Measurements from ENCODE around the gene ZNF681.
"Not testable (repeated sequence)": the region's sequence is repeated elsewhere in the genome, so short reads cannot be mapped to it uniquely, and the experiment has no call there.

Gene ZNF681

GRCh38 chr19:23789246-23789645, 30.6 kb upstream of the ZNF681 start:
- Histone ChIP-seq H3K27ac (ENCODE audit: low read depth, low read length) (no peak overlapping the region), H3K9ac (ENCODE audit: low read depth in 1 of 2, low read length in 2 of 2) (no peak overlapping the region), H3K27me3 (ENCODE audit: control insufficient read depth in 1 of 2, insufficient read depth in 2 of 2, low read length in 2 of 2) (no peaks in the 10 kb centered on the region), H3K4me1 (ENCODE audit: control insufficient read depth in 1 of 2, insufficient read depth in 2 of 2, low read length in 2 of 2) (no peaks in the 10 kb centered on the region), H3K36me3 (ENCODE audit: control insufficient read depth in 1 of 2, insufficient read depth in 2 of 2, low read length in 2 of 2) (no peaks in the 10 kb centered on the region), H3K9me3 (ENCODE audit: control insufficient read depth in 1 of 2, low read length in 2 of 2) (peaks cover 4 to 8% of the 10 kb centered on the region in 2 donors), H3K4me3 (ENCODE audit: low read depth in 1 of 2, low read length in 2 of 2) (no peak overlapping the region)

- no peak overlapping the region for H3K4me3 ChIP-seq (ENCODE audit: low read depth in 1 of 2, low read length in 2 of 2)
- H3K27ac ChIP-seq (ENCODE audit: low read depth, low read length): no peak overlapping the region
- no peaks in the 10 kb centered on the region for H3K4me1 ChIP-seq (ENCODE audit: control insufficient read depth in 1 of 2, insufficient read depth in 2 of 2, low read length in 2 of 2)
- H3K9ac ChIP-seq (ENCODE audit: low read depth in 1 of 2, low read length in 2 of 2): no peak overlapping the region
- peaks cover 4 to 8% of the 10 kb centered on the region in 2 donors for H3K9me3 ChIP-seq (ENCODE audit: control insufficient read depth in 1 of 2, low read length in 2 of 2)
- peaks cover 0 to 5% of the 10 kb centered on the region in 2 donors for H3K36me3 ChIP-seq (ENCODE audit: control insufficient read depth in 1 of 2, insufficient read depth in 2 of 2, low read length in 2 of 2)
- H3K27me3 ChIP-seq (ENCODE audit: control insufficient read depth in 1 of 2, insufficient read depth in 2 of 2, low read length in 2 of 2): no peaks in the 10 kb centered on the region
Measured at GRCh38 chr19:23788411-23788810, 29.7 kb upstream of the ZNF681 start.

- Histone ChIP-seq H3K36me3 (ENCODE audit: control insufficient read depth in 1 of 2, insufficient read depth in 2 of 2, low read length in 2 of 2) (peaks cover 0 to 9% of the 10 kb centered on the region in 2 donors), H3K27ac (ENCODE audit: low read depth, low read length) (no peak overlapping the region), H3K9ac (ENCODE audit: low read depth in 1 of 2, low read length in 2 of 2) (no peak overlapping the region), H3K27me3 (ENCODE audit: control insufficient read depth in 1 of 2, insufficient read depth in 2 of 2, low read length in 2 of 2) (no peaks in the 10 kb centered on the region), H3K4me3 (ENCODE audit: low read depth in 1 of 2, low read length in 2 of 2) (no peak overlapping the region), H3K4me1 (ENCODE audit: control insufficient read depth in 1 of 2, insufficient read depth in 2 of 2, low read length in 2 of 2) (no peaks in the 10 kb centered on the region), H3K9me3 (ENCODE audit: control insufficient read depth in 1 of 2, low read length in 2 of 2) (peaks cover 4 to 15% of the 10 kb centered on the region in 2 donors)
Measured at GRCh38 chr19:23787106-23787505, 28.4 kb upstream of the ZNF681 start.

DNA sequence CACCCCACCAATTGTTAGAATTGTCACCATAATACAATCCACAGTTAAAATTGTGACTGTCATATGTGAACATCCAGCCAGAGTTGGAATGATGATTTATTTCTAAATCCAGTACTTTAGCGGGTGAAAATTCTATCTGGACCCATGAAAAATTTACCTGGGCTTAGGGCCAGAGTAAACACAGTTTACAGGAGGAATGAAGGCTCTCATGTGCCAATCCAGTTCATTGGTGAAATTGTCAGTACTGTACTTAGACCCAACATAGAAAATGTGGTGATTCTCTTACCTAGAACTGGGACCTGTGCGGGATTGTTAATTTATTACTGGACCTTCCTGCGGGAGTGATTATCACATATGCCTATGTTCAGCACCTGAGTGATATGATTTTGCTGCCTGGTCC, 27.3 kb upstream of the ZNF681 start:
- H3K36me3 ChIP-seq (ENCODE audit: control insufficient read depth in 1 of 2, insufficient read depth in 2 of 2, low read length in 2 of 2): peaks cover 0 to 11% of the 10 kb centered on the region in 2 donors
- no peak overlapping the region for H3K4me3 ChIP-seq (ENCODE audit: low read depth in 1 of 2, low read length in 2 of 2)
- peaks cover 9 to 20% of the 10 kb centered on the region in 2 donors for H3K9me3 ChIP-seq (ENCODE audit: control insufficient read depth in 1 of 2, low read length in 2 of 2)
- no peak overlapping the region for H3K9ac ChIP-seq (ENCODE audit: low read depth in 1 of 2, low read length in 2 of 2)
- no peak overlapping the region for H3K27ac ChIP-seq (ENCODE audit: low read depth, low read length)
- H3K27me3 ChIP-seq (ENCODE audit: control insufficient read depth in 1 of 2, insufficient read depth in 2 of 2, low read length in 2 of 2): no peaks in the 10 kb centered on the region
- no peaks in the 10 kb centered on the region for H3K4me1 ChIP-seq (ENCODE audit: control insufficient read depth in 1 of 2, insufficient read depth in 2 of 2, low read length in 2 of 2)

GRCh38 chr19:23784274-23784673, 25.6 kb upstream of the ZNF681 start:
- no peaks in the 10 kb centered on the region for H3K4me1 ChIP-seq (ENCODE audit: control insufficient read depth in 1 of 2, insufficient read depth in 2 of 2, low read length in 2 of 2)
- no peaks in the 10 kb centered on the region for H3K27me3 ChIP-seq (ENCODE audit: control insufficient read depth in 1 of 2, insufficient read depth in 2 of 2, low read length in 2 of 2)
- H3K4me3 ChIP-seq (ENCODE audit: low read depth in 1 of 2, low read length in 2 of 2): no peak overlapping the region
- H3K36me3 ChIP-seq (ENCODE audit: control insufficient read depth in 1 of 2, insufficient read depth in 2 of 2, low read length in 2 of 2): peaks cover 3 to 18% of the 10 kb centered on the region in 2 donors
- H3K9ac ChIP-seq (ENCODE audit: low read depth in 1 of 2, low read length in 2 of 2): no peak overlapping the region
- no peak overlapping the region for H3K27ac ChIP-seq (ENCODE audit: low read depth, low read length)
- peaks cover 11 to 19% of the 10 kb centered on the region in 2 donors for H3K9me3 ChIP-seq (ENCODE audit: control insufficient read depth in 1 of 2, low read length in 2 of 2)

- H3K4me1 ChIP-seq (ENCODE audit: control insufficient read depth in 1 of 2, insufficient read depth in 2 of 2, low read length in 2 of 2): no peaks in the 10 kb centered on the region
- H3K36me3 ChIP-seq (ENCODE audit: control insufficient read depth in 1 of 2, insufficient read depth in 2 of 2, low read length in 2 of 2): peaks cover 3 to 18% of the 10 kb centered on the region in 2 donors
- H3K9ac ChIP-seq (ENCODE audit: low read depth in 1 of 2, low read length in 2 of 2): no peak overlapping the region
- H3K4me3 ChIP-seq (ENCODE audit: low read depth in 1 of 2, low read length in 2 of 2): no peak overlapping the region
- peaks cover 11 to 19% of the 10 kb centered on the region in 2 donors for H3K9me3 ChIP-seq (ENCODE audit: control insufficient read depth in 1 of 2, low read length in 2 of 2)
- no peak overlapping the region for H3K27ac ChIP-seq (ENCODE audit: low read depth, low read length)
- H3K27me3 ChIP-seq (ENCODE audit: control insufficient read depth in 1 of 2, insufficient read depth in 2 of 2, low read length in 2 of 2): no peaks in the 10 kb centered on the region
Measured at GRCh38 chr19:23783636-23784035, 24.9 kb upstream of the ZNF681 start.

- no peaks in the 10 kb centered on the region for H3K27me3 ChIP-seq (ENCODE audit: control insufficient read depth in 1 of 2, insufficient read depth in 2 of 2, low read length in 2 of 2)
- H3K9me3 ChIP-seq (ENCODE audit: control insufficient read depth in 1 of 2, low read length in 2 of 2): peaks cover 17 to 19% of the 10 kb centered on the region in 2 donors
- H3K4me1 ChIP-seq (ENCODE audit: control insufficient read depth in 1 of 2, insufficient read depth in 2 of 2, low read length in 2 of 2): no peaks in the 10 kb centered on the region
- no peak overlapping the region for H3K9ac ChIP-seq (ENCODE audit: low read depth in 1 of 2, low read length in 2 of 2)
- no peak overlapping the region for H3K27ac ChIP-seq (ENCODE audit: low read depth, low read length)
- no peak overlapping the region for H3K4me3 ChIP-seq (ENCODE audit: low read depth in 1 of 2, low read length in 2 of 2)
- H3K36me3 ChIP-seq (ENCODE audit: control insufficient read depth in 1 of 2, insufficient read depth in 2 of 2, low read length in 2 of 2): peaks cover 8 to 29% of the 10 kb centered on the region in 2 donors
Measured at GRCh38 chr19:23779645-23780044, 21.0 kb upstream of the ZNF681 start.

DNA sequence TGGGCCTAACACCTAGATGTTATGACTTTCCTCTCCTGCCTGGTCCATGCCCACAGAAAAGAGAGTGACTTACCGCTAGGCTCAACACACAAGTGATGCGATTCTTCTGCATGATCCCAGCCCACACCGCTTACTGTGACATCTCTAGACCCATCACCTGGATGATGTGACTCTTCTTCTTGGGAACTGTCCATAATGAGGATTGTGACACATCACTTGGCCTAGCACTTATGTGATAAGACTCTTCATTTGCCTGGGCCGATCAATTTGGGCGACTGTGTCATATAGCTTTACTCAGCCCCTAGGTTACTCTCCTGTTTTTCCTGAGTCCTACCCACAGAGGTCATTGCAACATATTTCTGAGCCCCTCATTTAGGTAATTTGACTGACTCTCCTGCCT, 19.9 kb upstream of the ZNF681 start:
- no peak overlapping the region for H3K4me3 ChIP-seq (ENCODE audit: low read depth in 1 of 2, low read length in 2 of 2)
- peaks cover 8 to 34% of the 10 kb centered on the region in 2 donors for H3K36me3 ChIP-seq (ENCODE audit: control insufficient read depth in 1 of 2, insufficient read depth in 2 of 2, low read length in 2 of 2)
- H3K27me3 ChIP-seq (ENCODE audit: control insufficient read depth in 1 of 2, insufficient read depth in 2 of 2, low read length in 2 of 2): no peaks in the 10 kb centered on the region
- peaks cover 17 to 19% of the 10 kb centered on the region in 2 donors for H3K9me3 ChIP-seq (ENCODE audit: control insufficient read depth in 1 of 2, low read length in 2 of 2)
- H3K9ac ChIP-seq (ENCODE audit: low read depth in 1 of 2, low read length in 2 of 2): no peak overlapping the region
- H3K27ac ChIP-seq (ENCODE audit: low read depth, low read length): no peak overlapping the region
- H3K4me1 ChIP-seq (ENCODE audit: control insufficient read depth in 1 of 2, insufficient read depth in 2 of 2, low read length in 2 of 2): no peaks in the 10 kb centered on the region

- not testable (repeated sequence) for H3K4me3 ChIP-seq (ENCODE audit: low read depth in 1 of 2, low read length in 2 of 2); H3K27me3 ChIP-seq (ENCODE audit: control insufficient read depth in 1 of 2, insufficient read depth in 2 of 2, low read length in 2 of 2); H3K9ac ChIP-seq (ENCODE audit: low read depth in 1 of 2, low read length in 2 of 2); H3K4me1 ChIP-seq (ENCODE audit: control insufficient read depth in 1 of 2, insufficient read depth in 2 of 2, low read length in 2 of 2); H3K27ac ChIP-seq (ENCODE audit: low read depth, low read length)
- H3K9me3 ChIP-seq (ENCODE audit: control insufficient read depth in 1 of 2, low read length in 2 of 2): peaks cover 17 to 19% of the 10 kb centered on the region in 2 donors
- H3K36me3 ChIP-seq (ENCODE audit: control insufficient read depth in 1 of 2, insufficient read depth in 2 of 2, low read length in 2 of 2): peaks cover 8 to 35% of the 10 kb centered on the region in 2 donors
Measured at GRCh38 chr19:23778036-23778435, 19.3 kb upstream of the ZNF681 start.

- H3K36me3 ChIP-seq (ENCODE audit: control insufficient read depth in 1 of 2, insufficient read depth in 2 of 2, low read length in 2 of 2): peaks cover 8 to 33% of the 10 kb centered on the region in 2 donors
- no peaks in the 10 kb centered on the region for H3K4me1 ChIP-seq (ENCODE audit: control insufficient read depth in 1 of 2, insufficient read depth in 2 of 2, low read length in 2 of 2)
- no peak overlapping the region for H3K9ac ChIP-seq (ENCODE audit: low read depth in 1 of 2, low read length in 2 of 2)
- no peak overlapping the region for H3K27ac ChIP-seq (ENCODE audit: low read depth, low read length)
- H3K27me3 ChIP-seq (ENCODE audit: control insufficient read depth in 1 of 2, insufficient read depth in 2 of 2, low read length in 2 of 2): no peaks in the 10 kb centered on the region
- peaks cover 13 to 17% of the 10 kb centered on the region in 2 donors for H3K9me3 ChIP-seq (ENCODE audit: control insufficient read depth in 1 of 2, low read length in 2 of 2)
- H3K4me3 ChIP-seq (ENCODE audit: low read depth in 1 of 2, low read length in 2 of 2): no peak overlapping the region
Measured at GRCh38 chr19:23777216-23777615, 18.5 kb upstream of the ZNF681 start.
